Right hindlimb (tissue), 1 donor: ENCODE results near the gene CD22.
"Not testable (repeated sequence)": the region's sequence is repeated elsewhere in the genome, so short reads cannot be mapped to it uniquely, and the experiment has no call there.

Experiments used
- DNase-seq: peaks from one replicate; pipeline ENCODE4 v3.0.0-alpha.2; 2018

CD22 gene

GRCh38 chr19:35328851-35329285 lies at the start of gene CD22:
TSS of gene CD22 (plus strand) at chr19:35329187. CDS start at chr19:35332041, 2,854 bp downstream.
- DNase-seq: no peak

- DNase-seq: no peak
Measured at GRCh38 chr19:35279374-35279773, 49.6 kb upstream of the CD22 start.

- no peak for DNase-seq
Measured at GRCh38 chr19:35279985-35280821, 48.8 kb upstream of the CD22 start.

- no peak for DNase-seq
Measured at GRCh38 chr19:35281303-35281702, 47.7 kb upstream of the CD22 start.

GRCh38 chr19:35284153-35285094 lies 44.6 kb upstream of the CD22 start:
- no peak for DNase-seq

- DNase-seq: no peak
Measured at GRCh38 chr19:35285095-35285449, 43.9 kb upstream of the CD22 start.

- not testable (repeated sequence) for DNase-seq
Measured at GRCh38 chr19:35285465-35285864, 43.5 kb upstream of the CD22 start.

- DNase-seq: not testable (repeated sequence)
Measured at GRCh38 chr19:35286101-35286500, 42.9 kb upstream of the CD22 start.

GRCh38 chr19:35287713-35288112 lies 41.3 kb upstream of the CD22 start:
- no peak for DNase-seq

GRCh38 chr19:35288331-35288730 lies 40.7 kb upstream of the CD22 start:
- DNase-seq: no peak

GRCh38 chr19:35288906-35289305 lies 40.1 kb upstream of the CD22 start:
- no peak for DNase-seq

- no peak for DNase-seq
Measured at GRCh38 chr19:35290381-35291127, 38.4 kb upstream of the CD22 start.

- no peak for DNase-seq
Measured at GRCh38 chr19:35291259-35291658, 37.7 kb upstream of the CD22 start.

GRCh38 chr19:35291916-35292315 lies 37.1 kb upstream of the CD22 start, which contains the start of gene MAG:
TSS of gene MAG (plus strand) at chr19:35292161. CDS start at chr19:35295409, 3,248 bp downstream.
- no peak for DNase-seq

- DNase-seq: no peak
Measured at GRCh38 chr19:35292421-35293362, 36.3 kb upstream of the CD22 start.

GRCh38 chr19:35293363-35293739 lies 35.6 kb upstream of the CD22 start:
- no peak for DNase-seq

GRCh38 chr19:35293808-35294207 lies 35.2 kb upstream of the CD22 start:
- DNase-seq: no peak

GRCh38 chr19:35294328-35294727 lies 34.7 kb upstream of the CD22 start:
- DNase-seq: no peak

- no peak for DNase-seq
Measured at GRCh38 chr19:35294859-35295791, 33.9 kb upstream of the CD22 start.

GRCh38 chr19:35295792-35296462 lies 33.1 kb upstream of the CD22 start:
- no peak for DNase-seq
